Ovary (tissue), 9 donors: ENCODE results near the gene PRPS1. TPM values are rescaled to one million over a fixed set of nuclear protein-coding genes. Genes with fewer than 3 reads are reported as not detected.

Experiments
- DNase-seq, 5 donors: peaks; one replicate each; pipeline ENCODE4 v3.0.0-alpha.2; 2019 to 2020
- H3K27ac ChIP-seq, 2 donors: fragments of 200-600 bp; one replicate each; pipeline versions ENCODE4 v1.5.1 to v1.8.0; 2019 to 2022
- H3K27me3 ChIP-seq: fragments of 200-600 bp; one replicate; pipeline ENCODE4 v1.8.0; 2022
- H3K36me3 ChIP-seq: fragments of 200-600 bp; sonication (generic); one replicate; pipeline ENCODE4 v1.5.1; 2019
- H3K4me1 ChIP-seq: one replicate; pipeline ENCODE4 v1.8.1; 2013; ENCODE audit warnings: mild to moderate bottlenecking, moderate library complexity; ENCODE audit not compliant: insufficient read depth
- H3K4me3 ChIP-seq: fragments of 200-600 bp; sonication (generic); one replicate; pipeline ENCODE4 v1.5.1; 2017
- H3K9me3 ChIP-seq, 2 donors: fragments of 200-600 bp in 1 of 2; sonication (generic) in 1 of 2; one replicate each; pipeline versions ENCODE4 v1.5.1 to v1.8.1; 2013 to 2019; ENCODE audit warnings: mild to moderate bottlenecking in 1 of 2, moderate library complexity in 1 of 2
- CTCF ChIP-seq, 3 donors: fragments of 450-650 bp in 2 of 3; fragments of 200-600 bp in 1 of 3; IDR thresholded peaks; one replicate each; pipeline versions ENCODE4 v1.5.1 to v1.8.0; 2016 to 2022; ENCODE audit warnings: antibody characterized with exemption in 3 of 3, mild to moderate bottlenecking in 1 of 3
- EP300 ChIP-seq: sonication (generic); formaldehyde crosslinking; IDR thresholded peaks from one replicate; pipeline ENCODE4 v1.6.1; 2017; ENCODE audit warnings: antibody characterized with exemption
- POLR2A ChIP-seq: fragments of 450-650 bp; IDR thresholded peaks from one replicate; pipeline ENCODE4 v1.6.1; 2017; ENCODE audit warnings: antibody characterized with exemption, mild to moderate bottlenecking, moderate library complexity
- WGBS, 3 donors: extraction: QIAGEN DNeasy Blood & Tissue Kit in 1 of 3; methylation state at CpG; one replicate each; pipeline versions ENCODE4 v1.1.5 to v1.1.7; 2013 to 2017; 5-methylcytosine and 5-hydroxymethylcytosine counted together
- intact Hi-C, 4 donors: fragments of 100-400 bp; cut with DNase I; formaldehyde crosslinking; loops; one replicate each; pipeline versions ENCODE4 v1.11.0 to v1.15.1; 2022 to 2023
- polyA plus RNA-seq, 2 donors: library from polyadenylated mRNA; stranded (reverse); fragments of 200-250 nt in 1 of 2; fragments of 350-450 nt in 1 of 2; fragmentation: Illumina TruSeq in 1 of 2; extraction: RNeasy Lipid Tissue Mini Kit (QIAGEN cat#74804) in 1 of 2; gene quantifications; one replicate each; pipeline ENCODE4 v1.2.3, GENCODE V29; 2013 to 2014
- total RNA-seq, 7 donors: library from RNA; depleted of rRNA in 2 of 7; stranded (reverse); fragments of >200 nt in 2 of 7; fragmentation: NEBNext Ultra II Directional in 3 of 7; extraction: Animal tissue kit (Norgen Biotek cat#: 25700) in 3 of 7; gene quantifications; one replicate each; pipeline versions ENCODE4 v1.1.0 to v1.2.4, GENCODE V29; 2016 to 2023
- donor health status: DM: no; HTN: no; CAD: no; lungs with moderate emphysema.
- donor health status: DM: no; HTN: no; CAD: no.
- donor health status: Bipolar disorder and iron deficiency.
- donor health status: DM: yes; HTN: yes; CAD: no.
- donor health status: DM: no; HTN: no; CAD: no.
- donor health status: DM: yes; HTN: yes; CAD: no.

The PRPS1 gene
- total and polyA plus RNA-seq, 9 donors: 19.6 to 72.3 (median 32.8) TPM

GRCh38 chrX:107646735-107647134 lies 18.4 kb downstream of the PRPS1 start:
- Histone ChIP-seq H3K4me1 (no peaks in the 10 kb centered on the region), H3K27ac (no peak overlapping the region), H3K36me3 (no peaks in the 10 kb centered on the region), H3K27me3 (no peaks in the 10 kb centered on the region), H3K9me3 (no peaks in the 10 kb centered on the region), H3K4me3 (no peak overlapping the region)
- intact Hi-C loops: no loop called here
- TF ChIP-seq POLR2A (no peak), EP300 (no peak), CTCF (IDR thresholded peaks at IDR 0.05) (no peak)
- WGBS, 3 donors: 60 to 74% (median 64%) methylated on average over 2 of the region's 2 CpGs
- no peak for DNase-seq

- intact Hi-C loops: no loop called here
Observed at GRCh38 chrX:107648332-107648731, 20.0 kb downstream of the PRPS1 start.

GRCh38 chrX:107654566-107654871 lies 26.2 kb downstream of the PRPS1 start:
- no peaks in the 10 kb centered on the region for H3K36me3 ChIP-seq
- no peak overlapping the region for H3K4me3 ChIP-seq
- intact Hi-C loops: loop anchor here in 1 of 4 donors (10.0 kb wide), 1 partner anchor 240 kb away; no protein-coding TSS in a partner anchor
- H3K27ac ChIP-seq: no peak overlapping the region
- no peak for DNase-seq
- WGBS, 3 donors: 26 to 40% (median 36%) methylated on average over 2 of the region's 2 CpGs
- no peaks in the 10 kb centered on the region for H3K9me3 ChIP-seq
- TF ChIP-seq CTCF (IDR thresholded peaks at IDR 0.05) (no peak), EP300 (no peak), POLR2A (no peak)
- H3K27me3 ChIP-seq: no peaks in the 10 kb centered on the region
- no peaks in the 10 kb centered on the region for H3K4me1 ChIP-seq

More at GRCh38 chrX:107648332-107648731, 20.0 kb downstream of the PRPS1 start:
- TF ChIP-seq EP300 (no peak), CTCF (IDR thresholded peaks at IDR 0.05) (no peak)
- no peaks in the 10 kb centered on the region for H3K4me1 ChIP-seq
- 86 to 93% (median 91%) methylated on average over 4 of the region's 4 CpGs for WGBS, 3 donors
- H3K4me3 ChIP-seq: no peak overlapping the region
- no peak for DNase-seq
- no peak overlapping the region for H3K27ac ChIP-seq
- H3K9me3 ChIP-seq: no peaks in the 10 kb centered on the region
- H3K36me3 ChIP-seq: no peaks in the 10 kb centered on the region
- no peaks in the 10 kb centered on the region for H3K27me3 ChIP-seq

GRCh38 chrX:107654872-107655761 lies 26.8 kb downstream of the PRPS1 start:
- H3K27ac ChIP-seq: no peak overlapping the region
- no peaks in the 10 kb centered on the region for H3K9me3 ChIP-seq
- 35 to 46% (median 43%) methylated on average over 22 of the region's 22 CpGs for WGBS, 3 donors
- intact Hi-C loops: loop anchor here in 2 of 4 donors (5.0 to 10.0 kb wide), 2 partner anchors 122 to 240 kb away; partner anchors contain the start of genes NCBP2L (in 2 of the 2) and TSC22D3 (in 2 of the 2)
- no peaks in the 10 kb centered on the region for H3K4me1 ChIP-seq
- no peaks in the 10 kb centered on the region for H3K36me3 ChIP-seq
- H3K27me3 ChIP-seq: no peaks in the 10 kb centered on the region
- TF ChIP-seq CTCF (IDR thresholded peaks at IDR 0.05) (peak in 1 of 3 donors; percentile 57), POLR2A (no peak)
- no peak overlapping the region for H3K4me3 ChIP-seq
- DNase-seq: peak; percentile 45 to 68 (median 64)
